HUES48 (cell line): Measurements from ENCODE around the gene ADGRD2.
A peak's percentile ranks its signal among the peaks of the same experiment; 100 is the strongest.

Experiments
- H3K27ac ChIP-seq: one replicate; pipeline ENCODE4 v1.7.0; 2013; ENCODE audit warnings: low read depth, low read length, inconsistent platforms
- H3K27me3 ChIP-seq: 2 replicates; pipeline ENCODE4 v1.6.1; 2013; ENCODE audit warnings: mild to moderate bottlenecking, low read length; ENCODE audit not compliant: control insufficient read depth, insufficient read depth
- H3K36me3 ChIP-seq: 2 replicates; pipeline ENCODE4 v1.6.1; 2013; ENCODE audit warnings: low read length; ENCODE audit not compliant: control insufficient read depth, insufficient read depth
- H3K4me1 ChIP-seq: 2 replicates; pipeline ENCODE4 v1.6.1; 2013; ENCODE audit warnings: mild to moderate bottlenecking, low read length; ENCODE audit not compliant: control insufficient read depth, insufficient read depth
- H3K4me3 ChIP-seq: 2 replicates; pipeline ENCODE4 v1.5.1; 2013; ENCODE audit warnings: mild to moderate bottlenecking, low read depth, low read length
- H3K9ac ChIP-seq: 2 replicates; pipeline ENCODE4 v1.6.1; 2013; ENCODE audit warnings: mild to moderate bottlenecking, low read depth, low read length, moderate library complexity
- H3K9me3 ChIP-seq: 2 replicates; pipeline ENCODE4 v1.6.1; 2013; ENCODE audit warnings: low read length; ENCODE audit not compliant: control insufficient read depth, insufficient read depth

Gene ADGRD2, protein sequence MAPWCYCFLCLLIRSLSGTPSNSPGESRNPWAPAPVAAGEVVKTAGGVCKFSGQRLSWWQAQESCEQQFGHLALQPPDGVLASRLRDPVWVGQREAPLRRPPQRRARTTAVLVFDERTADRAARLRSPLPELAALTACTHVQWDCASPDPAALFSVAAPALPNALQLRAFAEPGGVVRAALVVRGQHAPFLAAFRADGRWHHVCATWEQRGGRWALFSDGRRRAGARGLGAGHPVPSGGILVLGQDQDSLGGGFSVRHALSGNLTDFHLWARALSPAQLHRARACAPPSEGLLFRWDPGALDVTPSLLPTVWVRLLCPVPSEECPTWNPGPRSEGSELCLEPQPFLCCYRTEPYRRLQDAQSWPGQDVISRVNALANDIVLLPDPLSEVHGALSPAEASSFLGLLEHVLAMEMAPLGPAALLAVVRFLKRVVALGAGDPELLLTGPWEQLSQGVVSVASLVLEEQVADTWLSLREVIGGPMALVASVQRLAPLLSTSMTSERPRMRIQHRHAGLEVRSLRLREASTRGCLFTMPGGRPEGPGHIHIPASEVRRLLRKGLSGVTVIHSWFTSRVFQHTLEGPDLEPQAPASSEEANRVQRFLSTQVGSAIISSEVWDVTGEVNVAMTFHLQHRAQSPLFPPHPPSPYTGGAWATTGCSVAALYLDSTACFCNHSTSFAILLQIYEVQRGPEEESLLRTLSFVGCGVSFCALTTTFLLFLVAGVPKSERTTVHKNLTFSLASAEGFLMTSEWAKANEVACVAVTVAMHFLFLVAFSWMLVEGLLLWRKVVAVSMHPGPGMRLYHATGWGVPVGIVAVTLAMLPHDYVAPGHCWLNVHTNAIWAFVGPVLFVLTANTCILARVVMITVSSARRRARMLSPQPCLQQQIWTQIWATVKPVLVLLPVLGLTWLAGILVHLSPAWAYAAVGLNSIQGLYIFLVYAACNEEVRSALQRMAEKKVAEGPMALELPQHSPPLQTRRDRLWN

GRCh38 chr9:124450241-124450924 is at the start of gene ADGRD2:
ADGRD2 (plus strand) TSS chr9:124450451; CDS start chr9:124451667, 1,216 bp downstream.
- no peak within 1 kb of the TSS for H3K9ac ChIP-seq
- H3K9me3 ChIP-seq, result no peaks in the 10 kb centered on the region

DNA sequence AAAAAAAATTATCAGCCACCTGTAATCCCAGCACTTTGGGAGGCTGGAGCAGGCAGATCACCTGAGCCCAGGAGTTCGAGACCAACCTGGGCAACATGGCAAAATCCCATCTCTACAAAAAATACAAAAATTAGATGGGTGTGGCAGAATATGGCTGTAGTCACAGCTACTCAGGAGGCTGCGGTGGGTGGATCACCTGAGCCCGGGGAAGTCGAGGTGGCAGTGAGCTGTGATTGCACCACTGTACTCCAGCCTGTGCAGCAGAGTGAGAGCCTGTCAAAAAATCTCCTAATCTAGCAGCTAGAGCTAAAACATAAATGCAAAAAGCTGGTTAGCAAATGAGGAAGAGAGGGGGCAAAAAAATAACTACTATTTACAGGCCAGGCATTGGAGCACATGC is 47.0 kb upstream of the ADGRD2 start:
- Histone ChIP-seq H3K9me3 (no peaks in the 10 kb centered on the region), H3K4me3 (no peak overlapping the region), H3K9ac (no peak overlapping the region), H3K36me3 (peaks cover 76% of the 10 kb centered on the region), H3K4me1 (peaks cover 23% of the 10 kb centered on the region), H3K27ac (no peak overlapping the region), H3K27me3 (no peaks in the 10 kb centered on the region)

More at GRCh38 chr9:124450241-124450924, at the start of gene ADGRD2:
- peaks cover 10% of the 10 kb centered on the region; the same call in 1 of the 2 replicates for H3K4me1 ChIP-seq
- no peak within 1 kb of the TSS for H3K27ac ChIP-seq
- H3K27me3 ChIP-seq, result peaks cover 34% of the 10 kb centered on the region
- no peaks in the 10 kb centered on the region for H3K36me3 ChIP-seq
- H3K4me3 ChIP-seq, result peak within 1 kb of the TSS; percentile 56

GRCh38 chr9:124409410-124409809 is 40.8 kb upstream of the ADGRD2 start:
- Histone ChIP-seq H3K27ac (no peak overlapping the region), H3K27me3 (no peaks in the 10 kb centered on the region), H3K9ac (no peak overlapping the region), H3K4me3 (no peak overlapping the region), H3K36me3 (peaks cover 98% of the 10 kb centered on the region), H3K9me3 (no peaks in the 10 kb centered on the region), H3K4me1 (peaks cover 5% of the 10 kb centered on the region)

DNA sequence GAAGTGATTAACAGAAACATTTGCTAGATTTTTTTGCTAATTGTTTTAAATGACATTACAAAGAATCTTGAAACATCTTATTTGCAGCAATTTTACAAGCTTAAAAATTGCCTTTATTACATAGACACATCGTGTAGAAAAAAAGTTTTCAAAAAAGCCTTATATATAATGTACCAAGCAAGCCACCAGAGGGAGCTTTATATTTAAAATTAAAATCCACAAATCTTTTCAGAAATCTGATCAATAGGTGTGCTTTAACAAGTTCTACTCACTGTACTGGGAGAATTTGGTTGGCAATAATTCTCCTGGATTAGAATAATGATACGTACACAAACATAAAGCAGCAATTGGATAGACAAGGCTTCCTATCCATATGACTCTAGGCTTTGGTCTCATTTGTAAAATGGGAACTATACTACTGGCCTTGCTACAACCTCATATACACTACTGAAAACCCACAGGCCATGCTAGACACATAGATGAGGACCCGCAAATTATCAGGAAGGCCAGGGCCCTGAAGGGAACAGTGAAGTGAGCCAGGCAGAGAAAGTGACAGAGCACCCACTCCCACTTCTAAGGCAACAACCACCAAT is 39.8 kb upstream of the ADGRD2 start:
- H3K9me3 ChIP-seq, result no peaks in the 10 kb centered on the region
- H3K36me3 ChIP-seq, result peaks cover 88% of the 10 kb centered on the region
- H3K27me3 ChIP-seq, result no peaks in the 10 kb centered on the region
- no peak overlapping the region for H3K9ac ChIP-seq
- no peak overlapping the region for H3K4me3 ChIP-seq
- no peak overlapping the region for H3K27ac ChIP-seq
- peaks cover 7% of the 10 kb centered on the region for H3K4me1 ChIP-seq

- H3K27me3 ChIP-seq, result no peaks in the 10 kb centered on the region
- no peak overlapping the region for H3K9ac ChIP-seq
- no peak overlapping the region for H3K27ac ChIP-seq
- no peaks in the 10 kb centered on the region for H3K9me3 ChIP-seq
- H3K4me1 ChIP-seq, result peaks cover 7% of the 10 kb centered on the region
- H3K36me3 ChIP-seq, result peaks cover 77% of the 10 kb centered on the region
- no peak overlapping the region for H3K4me3 ChIP-seq
These were observed 38.6 kb upstream of the ADGRD2 start for GRCh38 chr9:124411514-124412227.

DNA sequence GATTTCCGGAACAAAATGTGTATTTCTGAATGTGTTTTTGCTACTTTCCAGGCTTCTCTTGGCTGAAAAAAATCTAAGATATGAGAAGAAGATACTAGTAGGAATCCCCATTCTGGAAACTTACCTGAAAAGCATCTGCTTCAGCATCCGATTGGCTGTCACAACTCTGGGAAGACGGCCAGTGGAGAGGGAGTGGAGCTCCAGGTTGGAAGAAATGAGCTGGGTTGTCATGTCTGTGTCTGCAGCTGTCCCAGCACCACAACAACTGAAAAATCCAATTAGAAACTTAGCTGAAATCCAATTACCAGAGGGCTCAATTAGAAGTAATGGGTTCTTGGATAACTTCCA is 38.0 kb upstream of the ADGRD2 start:
- Histone ChIP-seq H3K27me3 (no peaks in the 10 kb centered on the region), H3K27ac (no peak overlapping the region), H3K9ac (no peak overlapping the region), H3K9me3 (no peaks in the 10 kb centered on the region), H3K36me3 (peaks cover 71% of the 10 kb centered on the region), H3K4me3 (no peak overlapping the region), H3K4me1 (peaks cover 7% of the 10 kb centered on the region)

DNA sequence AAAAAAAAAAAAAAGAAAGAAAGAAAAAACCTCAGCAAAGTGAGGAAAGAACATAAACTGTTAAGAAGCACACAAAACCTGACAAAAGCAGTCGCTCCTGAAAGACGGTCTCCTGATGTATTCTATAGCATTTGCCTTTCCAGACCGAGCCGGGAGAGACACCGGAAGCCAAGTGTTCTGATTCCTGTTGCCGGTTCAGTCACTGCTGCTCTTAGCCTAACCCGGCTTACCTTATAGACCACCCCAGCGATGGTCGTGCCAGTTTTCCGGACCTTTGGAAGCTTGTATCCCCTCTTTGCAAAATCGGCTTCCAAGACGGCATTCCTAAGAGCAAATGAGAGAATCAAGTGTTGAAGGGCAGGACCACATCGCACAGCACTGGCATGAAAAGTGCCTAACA is 35.6 kb upstream of the ADGRD2 start:
- H3K4me3 ChIP-seq, result peak overlapping the region; percentile 95
- peaks cover 47% of the 10 kb centered on the region for H3K36me3 ChIP-seq
- H3K27me3 ChIP-seq, result no peaks in the 10 kb centered on the region
- H3K9ac ChIP-seq, result peak overlapping the region; percentile 89
- peak overlapping the region; percentile 89 for H3K27ac ChIP-seq
- peaks cover 7% of the 10 kb centered on the region for H3K4me1 ChIP-seq
- H3K9me3 ChIP-seq, result no peaks in the 10 kb centered on the region

DNA sequence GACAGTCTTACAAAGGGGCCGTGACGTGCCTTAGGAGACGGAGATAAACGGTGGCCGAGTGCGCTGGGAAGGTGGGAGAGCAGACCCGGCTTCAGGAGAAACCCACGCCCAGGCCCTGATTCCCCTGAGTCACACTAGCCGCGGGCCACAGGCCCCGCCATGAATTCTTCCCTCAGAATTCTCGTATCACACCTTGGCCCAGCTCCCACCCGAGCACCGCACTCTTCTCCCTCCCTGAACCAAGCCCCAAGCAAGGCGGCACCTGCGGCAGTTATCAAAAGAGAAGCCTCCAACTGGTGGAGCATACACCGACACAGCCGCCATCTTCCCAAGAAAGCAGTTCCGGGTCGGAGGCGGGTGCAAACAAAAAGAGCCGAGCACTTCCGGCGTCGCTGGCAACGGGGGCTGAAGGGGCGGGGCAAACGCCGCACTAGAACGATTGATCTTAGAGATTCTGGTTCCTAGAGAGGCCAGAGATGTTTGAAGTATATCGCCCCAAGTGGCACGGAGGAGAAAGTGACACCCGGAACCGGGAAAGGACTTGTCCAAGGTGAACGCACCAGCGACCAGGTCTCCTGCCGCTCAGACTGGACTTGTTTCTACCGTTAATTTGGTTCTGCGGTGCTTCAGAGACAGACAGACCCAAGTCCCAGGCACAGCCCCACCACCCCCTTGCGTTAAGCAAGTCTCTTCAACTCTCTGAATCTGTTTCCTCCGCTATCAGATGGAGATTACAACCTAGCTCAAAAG is 35.0 kb upstream of the ADGRD2 start, which contains the start of gene PSMB7:
PSMB7 (minus strand) TSS at position 341 of the 750 bp plus-strand sequence; CDS start at position 324, 17 bp downstream.
- H3K27me3 ChIP-seq, result no peaks in the 10 kb centered on the region
- peak within 1 kb of the TSS; percentile 95 for H3K4me3 ChIP-seq
- H3K36me3 ChIP-seq, result peaks cover 41% of the 10 kb centered on the region
- H3K9ac ChIP-seq, result peak within 1 kb of the TSS; percentile 89
- H3K4me1 ChIP-seq, result peaks cover 7% of the 10 kb centered on the region
- H3K27ac ChIP-seq, result peak within 1 kb of the TSS; percentile 89
- H3K9me3 ChIP-seq, result no peaks in the 10 kb centered on the region

DNA sequence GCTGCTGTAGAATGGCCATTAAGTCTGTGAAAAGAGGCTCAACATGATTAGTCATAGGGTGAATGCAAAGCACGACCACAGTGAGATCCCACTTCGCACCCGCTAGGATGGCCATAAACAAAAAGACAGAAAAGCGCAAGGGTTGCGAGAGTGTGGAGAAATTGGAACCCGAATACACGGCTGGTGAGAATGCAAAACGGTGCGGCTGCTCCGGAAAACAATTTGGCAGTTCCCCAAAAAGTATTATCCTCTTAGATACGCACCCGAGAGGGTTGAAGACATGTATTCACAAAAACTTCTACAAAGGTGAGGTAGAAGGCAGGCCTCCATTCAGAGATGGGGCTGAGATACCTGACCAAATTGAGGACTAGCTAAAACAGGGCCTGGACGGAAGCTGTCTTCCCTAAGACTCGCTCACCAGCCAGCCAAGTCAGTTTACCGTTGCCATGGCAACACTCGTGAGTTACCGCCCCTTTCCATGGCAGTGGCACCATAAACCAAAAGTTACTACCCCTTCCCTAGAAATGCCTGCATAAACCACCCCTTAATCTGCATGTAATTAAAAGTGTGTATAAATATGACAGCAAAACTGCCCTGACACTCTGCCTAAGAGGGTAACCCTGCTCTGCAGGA is 34.3 kb upstream of the ADGRD2 start:
- Histone ChIP-seq H3K9me3 (no peaks in the 10 kb centered on the region), H3K27me3 (no peaks in the 10 kb centered on the region), H3K4me3 (no peak overlapping the region), H3K36me3 (peaks cover 34% of the 10 kb centered on the region), H3K4me1 (peaks cover 7% of the 10 kb centered on the region), H3K27ac (no peak overlapping the region), H3K9ac (no peak overlapping the region)
